MCF 10A (cell line): Measurements from ENCODE around the gene NRIP3. TPM values are rescaled to one million over a fixed set of nuclear protein-coding genes. Genes with fewer than 3 reads are reported as not detected.

ENCODE experiments used
- BruUV-seq: library from RNA; stranded (reverse); fragments of 400-500 nt; replicated peaks from 2 replicates; lab custom pipeline; 2021; lab: Mats Ljungman, UMichigan
- CTCF ChIA-PET: fragments of 300-600 bp; sonication (Branson Sonifier 250); formaldehyde crosslinking; extraction: SDS; loops from one replicate; lab custom pipeline; 2021; ENCODE audit warnings: antibody characterized with exemption, inconsistent platforms; lab: Yijun Ruan, JAX
- POLR2A ChIA-PET: fragments of 300-600, 350-650 bp; sonication (Branson Sonifier 250); formaldehyde crosslinking; extraction: SDS; loops from one replicate; lab custom pipeline; 2020; ENCODE audit warnings: antibody characterized with exemption, inconsistent platforms; lab: Yijun Ruan, JAX
- DNase-seq: peaks from one replicate; pipeline ENCODE4 v3.0.0-alpha.2; 2018; ENCODE audit not compliant: unreplicated experiment
- H3K27ac Mint-ChIP-seq: one replicate; pipeline ENCODE4 v1.8.0; 2022; ENCODE audit warnings: mild to moderate bottlenecking, low read depth, mixed read lengths; ENCODE audit not compliant: unreplicated experiment
- H3K27me3 Mint-ChIP-seq: one replicate; pipeline ENCODE4 v1.8.0; 2022; ENCODE audit warnings: mixed read lengths; ENCODE audit not compliant: insufficient read depth, unreplicated experiment
- H3K36me3 Mint-ChIP-seq: one replicate; pipeline ENCODE4 v1.8.0; 2022; ENCODE audit warnings: mild to moderate bottlenecking, moderate library complexity, mixed read lengths; ENCODE audit not compliant: insufficient read depth, unreplicated experiment
- H3K4me1 Mint-ChIP-seq: one replicate; pipeline ENCODE4 v1.8.0; 2022; ENCODE audit warnings: mixed read lengths; ENCODE audit not compliant: insufficient read depth, unreplicated experiment
- H3K4me3 Mint-ChIP-seq: one replicate; pipeline ENCODE4 v1.8.0; 2022; ENCODE audit warnings: mild to moderate bottlenecking, moderate library complexity, mixed read lengths; ENCODE audit not compliant: unreplicated experiment
- H3K9me3 Mint-ChIP-seq: one replicate; pipeline ENCODE4 v1.8.0; 2022; ENCODE audit warnings: mixed read lengths; ENCODE audit not compliant: unreplicated experiment
- intact Hi-C: fragments of 100-400 bp; cut with micrococcal nuclease; formaldehyde crosslinking; loops from 2 replicates; pipeline ENCODE4 v1.14.1; 2022
- total RNA-seq: library from RNA; stranded (reverse); gene quantifications from 2 replicates; pipeline ENCODE4 v1.2.3, GENCODE V29; 2022
- TF ChIP-seq, protein P1 (sequence below): fragments of 200-600 bp; IDR thresholded peaks from one replicate; pipeline ENCODE4 v1.8.0; 2022; ENCODE audit warnings: antibody characterized with exemption, mild to moderate bottlenecking; ENCODE audit not compliant: unreplicated experiment

The NRIP3 gene
- total RNA-seq, 1 experiment from 2014 or later, result 0.19 TPM

DNA sequence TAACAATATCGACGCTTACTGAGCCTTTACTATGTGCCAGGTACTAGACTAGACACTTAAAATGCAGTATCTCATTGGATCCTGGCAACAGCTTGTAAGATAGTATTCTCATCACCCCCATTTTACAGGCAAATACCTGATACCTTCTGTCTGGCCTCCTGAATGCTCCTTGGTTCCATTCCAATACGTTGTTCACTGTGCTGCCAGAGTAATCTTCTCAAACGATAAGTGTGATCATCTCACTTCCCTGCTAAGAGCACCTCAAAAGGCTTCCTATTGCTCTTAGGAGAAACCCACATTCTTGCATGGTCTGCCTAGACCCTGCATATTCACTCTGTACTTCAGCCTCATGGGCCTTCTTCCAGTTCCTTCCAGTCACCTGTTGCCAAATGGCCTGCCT, 1.3 kb upstream of the NRIP3 start:
- no TSS peak for BruUV-seq
- H3K9me3 Mint-ChIP-seq, result no peaks in the 10 kb centered on the region
- intact Hi-C loops, result no loop called here
- CTCF ChIA-PET, result interaction anchor here (0.7 to 3.8 kb wide), 2 partner anchors 8 to 11 kb away, joined by 3 to 39 read pairs; no protein-coding TSS in a partner anchor
- H3K4me1 Mint-ChIP-seq, result peaks cover 13% of the 10 kb centered on the region
- peak overlapping the region; percentile 17 for H3K4me3 Mint-ChIP-seq
- TF ChIP-seq, protein P1, sequence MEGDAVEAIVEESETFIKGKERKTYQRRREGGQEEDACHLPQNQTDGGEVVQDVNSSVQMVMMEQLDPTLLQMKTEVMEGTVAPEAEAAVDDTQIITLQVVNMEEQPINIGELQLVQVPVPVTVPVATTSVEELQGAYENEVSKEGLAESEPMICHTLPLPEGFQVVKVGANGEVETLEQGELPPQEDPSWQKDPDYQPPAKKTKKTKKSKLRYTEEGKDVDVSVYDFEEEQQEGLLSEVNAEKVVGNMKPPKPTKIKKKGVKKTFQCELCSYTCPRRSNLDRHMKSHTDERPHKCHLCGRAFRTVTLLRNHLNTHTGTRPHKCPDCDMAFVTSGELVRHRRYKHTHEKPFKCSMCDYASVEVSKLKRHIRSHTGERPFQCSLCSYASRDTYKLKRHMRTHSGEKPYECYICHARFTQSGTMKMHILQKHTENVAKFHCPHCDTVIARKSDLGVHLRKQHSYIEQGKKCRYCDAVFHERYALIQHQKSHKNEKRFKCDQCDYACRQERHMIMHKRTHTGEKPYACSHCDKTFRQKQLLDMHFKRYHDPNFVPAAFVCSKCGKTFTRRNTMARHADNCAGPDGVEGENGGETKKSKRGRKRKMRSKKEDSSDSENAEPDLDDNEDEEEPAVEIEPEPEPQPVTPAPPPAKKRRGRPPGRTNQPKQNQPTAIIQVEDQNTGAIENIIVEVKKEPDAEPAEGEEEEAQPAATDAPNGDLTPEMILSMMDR, result no peak
- no peak overlapping the region for H3K27ac Mint-ChIP-seq
- no peak for DNase-seq
- no peaks in the 10 kb centered on the region for H3K36me3 Mint-ChIP-seq
- POLR2A ChIA-PET, result no interaction called here
- H3K27me3 Mint-ChIP-seq, result peaks cover 14% of the 10 kb centered on the region

DNA sequence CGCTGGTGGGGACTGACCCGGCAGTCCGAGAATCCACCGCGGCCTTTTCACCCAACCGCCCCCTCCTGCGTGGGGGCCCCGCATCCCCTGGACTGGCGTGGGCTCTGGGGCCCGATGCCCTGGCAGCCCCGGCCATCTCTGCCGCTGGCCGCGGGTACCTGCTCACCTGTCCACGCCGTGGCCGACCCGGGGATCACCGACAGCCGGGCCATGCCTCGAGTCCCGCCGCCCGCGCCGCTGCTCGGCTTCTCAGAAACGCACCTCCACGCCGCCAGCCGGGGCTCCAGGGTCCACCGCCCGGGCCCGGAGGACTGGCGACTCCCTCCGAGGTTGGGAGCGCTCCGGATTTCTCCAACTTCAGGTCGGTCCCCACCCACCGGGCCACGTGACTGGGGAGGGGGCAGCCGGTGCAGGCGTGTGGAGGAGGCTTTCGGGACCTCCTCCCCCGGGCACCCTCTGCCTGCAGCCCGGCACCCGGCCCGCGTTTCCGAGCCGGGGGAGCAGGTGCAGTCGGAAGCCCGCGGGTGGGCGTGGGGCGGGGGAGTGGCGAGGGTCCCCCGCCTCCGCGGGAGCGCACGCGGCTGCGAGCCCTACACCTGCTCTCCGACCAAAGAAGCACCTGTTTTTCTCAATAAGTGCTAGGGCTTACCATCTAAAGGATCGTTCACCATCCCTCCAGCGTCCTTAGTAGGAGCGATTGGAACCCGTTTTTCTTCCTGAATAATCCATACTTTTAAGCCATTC, 554 bp upstream of the NRIP3 start:
- POLR2A ChIA-PET, result no interaction called here
- intact Hi-C loops, result no loop called here

DNA sequence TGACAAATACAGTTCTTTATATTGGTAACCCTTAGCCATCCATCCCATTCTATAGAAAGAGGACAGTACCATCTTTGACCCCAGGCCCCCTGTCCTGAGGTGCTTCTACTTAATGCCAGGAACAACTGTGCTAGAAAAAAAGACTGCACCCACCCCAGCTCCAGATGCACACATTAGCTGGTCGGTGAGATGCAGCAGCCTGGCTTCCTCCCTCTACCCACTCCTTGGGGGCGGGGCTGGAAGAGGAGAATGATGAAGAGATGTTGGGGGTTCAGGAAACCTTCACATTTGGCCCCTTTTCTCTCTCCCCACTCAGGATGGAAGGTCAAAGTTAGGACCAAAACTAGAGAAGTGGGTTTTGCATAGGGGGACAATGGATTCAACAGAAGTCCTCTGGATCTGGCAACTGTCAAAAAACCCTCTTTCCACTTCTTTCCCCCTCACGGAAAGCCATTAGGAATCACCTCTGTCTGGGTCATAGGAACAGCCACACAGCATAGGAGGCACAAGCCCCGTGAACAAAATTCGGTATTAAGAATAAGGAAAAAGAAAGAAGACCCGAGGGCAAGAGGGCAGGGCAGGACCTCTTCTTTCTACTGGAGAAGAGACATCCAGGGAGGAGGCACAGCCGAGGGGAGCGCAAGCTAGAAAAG, 755 bp downstream of the NRIP3 start:
- Mint-ChIP-seq H3K27me3 (peaks cover 14% of the 10 kb centered on the region), H3K27ac (no peak overlapping the region), H3K36me3 (no peaks in the 10 kb centered on the region), H3K4me1 (peaks cover 13% of the 10 kb centered on the region), H3K4me3 (peak overlapping the region; percentile 64), H3K9me3 (no peaks in the 10 kb centered on the region)
- DNase-seq, result no peak
- TF ChIP-seq, protein P1, result no peak
- intact Hi-C loops, result no loop called here
- ChIA-PET POLR2A (interaction anchor here (1.5 kb wide), 1 partner anchor 39 kb away, joined by 5 read pairs; the partner anchor contains the start of gene TMEM9B), CTCF (interaction anchor here (1.2 to 2.1 kb wide), 3 partner anchors 9 to 134 kb away, joined by 4 to 6 read pairs (median 6); no protein-coding TSS in a partner anchor)
- no TSS peak for BruUV-seq

More for the DNA sequence above, 554 bp upstream of the NRIP3 start:
- CTCF ChIA-PET, result no interaction called here
- Mint-ChIP-seq H3K9me3 (no peaks in the 10 kb centered on the region), H3K4me1 (peaks cover 13% of the 10 kb centered on the region), H3K4me3 (peak overlapping the region; percentile 17), H3K27me3 (peaks cover 14% of the 10 kb centered on the region), H3K27ac (no peak overlapping the region), H3K36me3 (no peaks in the 10 kb centered on the region)
- TF ChIP-seq, protein P1, result no peak
- no peak for DNase-seq
- BruUV-seq, result no TSS peak

DNA sequence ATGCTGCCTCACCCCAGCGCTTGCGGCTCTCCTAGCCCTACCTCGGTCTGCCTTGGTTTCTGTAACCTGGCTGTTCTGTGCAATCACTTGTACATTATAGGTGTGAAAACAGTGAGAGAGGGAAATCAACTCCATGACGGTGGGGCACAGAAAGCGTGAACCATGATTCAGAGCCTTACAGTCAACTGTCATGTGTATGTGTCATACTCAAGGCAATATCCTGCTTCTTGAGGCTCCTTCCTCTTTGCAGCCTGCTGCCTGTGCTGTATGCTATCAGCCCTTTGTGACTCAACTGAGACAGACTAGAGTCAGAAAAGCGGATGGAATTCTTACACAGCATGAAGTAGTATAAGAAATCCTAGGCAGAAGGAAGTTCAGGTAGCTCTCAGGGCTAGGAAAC, 2.1 kb downstream of the NRIP3 start:
- Mint-ChIP-seq H3K27me3 (peaks cover 14% of the 10 kb centered on the region), H3K27ac (no peak overlapping the region)
- POLR2A ChIA-PET, result interaction anchor here (0.6 to 1.5 kb wide), 3 partner anchors 37 to 1151 kb away, joined by 3 to 5 read pairs (median 3); partner anchors contain the start of gene TMEM9B

More for the DNA sequence above, 2.1 kb downstream of the NRIP3 start:
- no TSS peak for BruUV-seq
- Mint-ChIP-seq H3K4me3 (no peak overlapping the region), H3K36me3 (no peaks in the 10 kb centered on the region), H3K4me1 (peaks cover 13% of the 10 kb centered on the region), H3K9me3 (no peaks in the 10 kb centered on the region)
- TF ChIP-seq, protein P1, result no peak
- intact Hi-C loops, result no loop called here
- DNase-seq, result peak; percentile 56
- CTCF ChIA-PET, result interaction anchor here (1.2 to 2.1 kb wide), 2 partner anchors 10 to 136 kb away, joined by 6 read pairs; no protein-coding TSS in a partner anchor
